ENCODE data around the gene TADA1. TPM values are rescaled to one million over a fixed set of nuclear protein-coding genes. Genes with fewer than 3 reads are reported as not detected.

Gene TADA1
- 13.7 and 16.4 TPM in 2 replicates for total RNA-seq

GRCh38 chr1:166875734-166876539 is at the start of gene TADA1:
Gene TADA1 (minus strand): TSS chr1:166876264. CDS start chr1:166876233, 31 bp downstream.

GRCh38 chr1:166838766-166839599 is 37.1 kb downstream of the TADA1 start, which contains the start of gene POGK:
Gene POGK (plus strand): TSS chr1:166839475. CDS start chr1:166840957, 1,482 bp downstream.

Other genes starting within 250 kb of the TADA1 start
- gene POGK, start 36.8 kb downstream of the TADA1 start, total RNA-seq: 32.6 and 44.9 TPM in 2 replicates
- 0.79 and 0.87 TPM in 2 replicates for gene ILDR2, start 99.3 kb upstream of the TADA1 start, total RNA-seq
- gene MAEL, start 113.0 kb upstream of the TADA1 start, total RNA-seq: 0.39 and 0.76 TPM in 2 replicates
- gene GPA33, start 214.1 kb upstream of the TADA1 start, total RNA-seq: not detected in 2 replicates
- gene STYXL2, start 217.8 kb upstream of the TADA1 start, total RNA-seq: not detected in 2 replicates